GM10266 (cell line): ENCODE measurements around the gene PALLD.

Experiments used
- DNase-seq: peaks from one replicate; pipeline ENCODE4 v3.0.0; 2012; ENCODE audit errors: extremely low spot score
- TF ChIP-seq, protein P1 (sequence below): IDR thresholded peaks from 2 replicates; pipeline ENCODE4 v1.5.1; 2012; ENCODE audit warnings: mild to moderate bottlenecking, low read depth; ENCODE audit not compliant: control insufficient read depth, insufficient read depth; ENCODE audit errors: missing control alignments

The PALLD gene

DNA sequence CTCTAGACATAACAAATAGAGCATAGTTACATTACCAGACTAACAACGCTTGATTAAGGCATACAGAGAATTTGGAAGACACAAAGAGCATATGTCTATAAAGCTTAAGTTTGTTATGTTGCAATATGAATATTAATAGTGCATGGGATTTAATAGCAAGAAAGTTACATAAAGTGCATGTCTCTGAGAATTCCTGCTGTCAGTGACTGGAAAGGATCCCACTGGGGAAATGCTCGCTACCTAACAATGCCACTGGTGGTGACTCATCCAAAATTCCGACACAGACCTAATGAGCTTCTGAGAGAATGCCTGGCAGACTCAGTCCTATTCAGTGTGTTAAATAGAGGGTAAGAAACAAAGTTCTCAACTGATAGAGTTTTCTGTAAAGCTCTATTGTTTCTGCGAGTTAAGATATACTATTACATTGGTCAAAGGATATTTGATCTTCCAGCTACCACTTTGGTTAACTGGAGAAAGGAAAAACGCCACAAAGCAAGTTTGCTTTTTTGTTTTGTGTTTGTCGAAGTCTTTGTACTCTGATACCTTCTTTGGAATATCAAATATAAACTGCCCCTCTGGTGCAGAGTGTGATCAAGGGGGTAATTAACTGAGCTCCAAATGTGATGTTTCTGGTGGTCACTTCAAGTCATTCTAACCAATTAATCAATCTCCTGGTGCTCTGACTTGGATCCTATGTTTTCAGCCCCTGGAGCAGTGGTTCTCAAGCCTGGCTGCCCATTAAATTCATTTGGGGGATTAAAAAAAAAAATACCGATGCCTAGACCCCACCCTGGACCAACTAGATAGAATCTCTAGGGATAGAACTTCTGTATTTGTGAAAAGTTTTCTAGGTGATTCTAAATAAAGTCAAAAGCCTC is 107.9 kb downstream of the PALLD start:
- no peak for DNase-seq
- TF ChIP-seq, protein P1, sequence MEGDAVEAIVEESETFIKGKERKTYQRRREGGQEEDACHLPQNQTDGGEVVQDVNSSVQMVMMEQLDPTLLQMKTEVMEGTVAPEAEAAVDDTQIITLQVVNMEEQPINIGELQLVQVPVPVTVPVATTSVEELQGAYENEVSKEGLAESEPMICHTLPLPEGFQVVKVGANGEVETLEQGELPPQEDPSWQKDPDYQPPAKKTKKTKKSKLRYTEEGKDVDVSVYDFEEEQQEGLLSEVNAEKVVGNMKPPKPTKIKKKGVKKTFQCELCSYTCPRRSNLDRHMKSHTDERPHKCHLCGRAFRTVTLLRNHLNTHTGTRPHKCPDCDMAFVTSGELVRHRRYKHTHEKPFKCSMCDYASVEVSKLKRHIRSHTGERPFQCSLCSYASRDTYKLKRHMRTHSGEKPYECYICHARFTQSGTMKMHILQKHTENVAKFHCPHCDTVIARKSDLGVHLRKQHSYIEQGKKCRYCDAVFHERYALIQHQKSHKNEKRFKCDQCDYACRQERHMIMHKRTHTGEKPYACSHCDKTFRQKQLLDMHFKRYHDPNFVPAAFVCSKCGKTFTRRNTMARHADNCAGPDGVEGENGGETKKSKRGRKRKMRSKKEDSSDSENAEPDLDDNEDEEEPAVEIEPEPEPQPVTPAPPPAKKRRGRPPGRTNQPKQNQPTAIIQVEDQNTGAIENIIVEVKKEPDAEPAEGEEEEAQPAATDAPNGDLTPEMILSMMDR = no peak

DNA sequence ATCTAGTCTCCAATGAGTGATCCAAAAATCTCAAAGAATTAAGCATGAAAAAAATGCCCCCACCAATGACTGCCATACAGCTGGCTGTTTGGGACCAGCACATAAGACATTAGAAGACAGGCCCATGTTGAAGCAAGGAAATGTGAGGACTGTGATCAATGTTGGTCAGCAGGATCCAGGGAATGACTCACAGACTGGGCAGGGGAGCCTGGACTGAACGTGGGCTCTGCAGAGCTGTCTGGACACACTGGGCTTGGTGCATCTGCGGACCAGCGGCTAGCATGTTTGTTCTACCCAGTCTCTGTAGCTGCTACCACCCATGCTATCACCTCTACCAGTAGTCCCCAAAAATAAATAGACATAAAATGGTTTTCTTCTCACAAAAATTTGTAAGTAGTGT is 108.6 kb downstream of the PALLD start:
- no peak for DNase-seq
- TF ChIP-seq, protein P1 = no peak

DNA sequence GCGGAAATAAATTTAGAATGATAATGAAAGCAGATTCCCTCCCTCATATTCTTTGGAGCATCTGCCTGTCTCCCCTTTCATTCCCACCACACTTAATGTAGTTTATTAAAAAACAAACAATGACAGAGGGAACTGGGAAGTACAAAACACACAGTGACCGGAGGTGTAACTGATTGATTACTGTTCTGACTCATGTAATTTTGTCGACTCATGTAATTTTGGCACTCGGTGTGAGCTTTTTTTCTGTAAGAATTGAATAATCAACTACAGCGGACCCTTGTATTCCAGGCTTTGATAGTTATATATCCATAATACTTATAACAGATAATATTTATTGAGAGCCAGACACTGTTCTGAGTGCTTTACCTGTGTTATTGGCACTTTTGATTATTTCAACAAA is 110.4 kb downstream of the PALLD start:
- no peak for DNase-seq
- TF ChIP-seq, protein P1 = no peak

DNA sequence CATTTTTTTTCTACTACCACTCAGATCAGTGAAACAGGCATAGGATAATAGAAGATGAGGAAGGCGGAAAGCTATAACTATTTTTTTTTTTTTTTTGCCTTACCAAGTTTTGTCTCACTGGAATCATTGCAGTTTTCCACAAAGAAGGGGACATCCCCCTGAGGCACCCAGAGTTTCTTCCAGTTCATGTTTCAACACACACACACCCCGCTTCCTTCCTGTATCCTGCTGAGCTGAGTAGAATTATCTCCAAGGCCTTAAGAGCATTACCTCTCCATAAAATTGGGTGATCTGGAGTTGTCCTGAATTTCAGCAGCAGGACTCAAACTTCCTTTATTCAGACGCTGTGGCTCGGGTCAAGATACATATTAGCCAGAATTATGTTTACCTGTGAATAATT is 111.9 kb downstream of the PALLD start:
- TF ChIP-seq, protein P1 = no peak
- DNase-seq = no peak

DNA sequence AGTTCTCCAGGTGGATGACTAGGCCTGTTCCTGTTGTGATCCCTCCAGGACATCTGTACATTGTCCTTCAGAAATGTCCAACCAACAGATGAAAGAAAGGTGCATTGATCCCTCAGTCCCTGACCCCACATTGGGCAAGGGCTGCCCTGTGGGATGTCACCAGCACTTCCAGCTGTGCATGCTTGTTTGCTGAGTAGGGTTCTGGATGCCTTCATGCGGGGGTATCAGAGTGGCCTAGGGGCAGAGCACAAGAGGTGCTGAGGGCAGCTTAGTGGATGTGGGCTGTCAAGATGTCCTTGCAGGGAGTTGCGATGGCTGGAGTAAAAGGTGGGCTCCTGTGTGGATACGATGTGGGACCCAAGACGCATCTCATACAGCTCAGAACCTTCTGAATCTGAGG is 112.5 kb downstream of the PALLD start:
- no peak for DNase-seq
- TF ChIP-seq, protein P1 = no peak

DNA sequence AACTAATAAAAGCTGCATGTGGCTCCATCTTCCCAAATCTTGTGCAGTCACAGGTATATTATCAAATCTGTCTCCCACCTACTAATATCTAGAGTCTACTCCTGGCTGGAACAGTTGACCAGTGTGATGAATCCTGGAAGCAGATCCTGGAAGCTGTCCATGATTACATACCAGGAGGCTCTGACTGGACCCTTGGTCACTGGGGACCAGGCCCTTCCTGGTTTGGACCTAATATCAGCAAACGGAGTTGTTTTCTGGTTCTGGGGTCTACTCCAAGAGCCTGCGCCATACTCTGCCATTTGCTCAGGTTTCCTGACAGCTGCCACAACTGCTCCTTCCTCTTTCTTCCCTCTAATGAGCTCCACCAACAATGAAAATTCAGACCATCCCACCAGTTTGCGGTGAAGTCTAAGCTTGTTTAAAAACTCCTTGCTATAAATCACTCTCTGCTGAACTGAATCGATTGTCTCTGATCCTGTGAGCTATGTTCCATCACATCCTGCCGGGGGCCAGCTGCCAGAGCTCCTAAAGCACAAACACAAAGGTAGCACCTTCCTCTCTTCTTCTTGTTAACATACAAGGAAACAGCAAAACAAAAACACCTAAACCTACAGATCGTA is 114.2 kb downstream of the PALLD start:
- no peak for DNase-seq
- TF ChIP-seq, protein P1 = no peak
